DND-41 (cell line): ENCODE data around the gene USP54.
"Not testable (repeated sequence)": the region's sequence is repeated elsewhere in the genome, so short reads cannot be mapped to it uniquely, and the experiment has no call there.

Experiments used
- ATAC-seq: fragments of 200-7000 bp; cut with Tn5 transposase; 3 replicates; pipeline ENCODE4 v1.9.1; 2021; ENCODE audit warnings: low read depth; ENCODE audit not compliant: insufficient read depth
- DNase-seq: peaks from one replicate; pipeline ENCODE4 v3.0.0-alpha.2; 2020
- H2AFZ ChIP-seq: 2 replicates; pipeline ENCODE4 v1.6.0; 2012; ENCODE audit warnings: low read depth, low read length
- H3K27ac ChIP-seq: 2 replicates; pipeline ENCODE4 v1.5.1; 2012; ENCODE audit warnings: low read length, inconsistent platforms
- H3K27me3 ChIP-seq: fragments of 200-600 bp; sonication (generic); 2 replicates; pipeline ENCODE4 v1.6.0; 2012; ENCODE audit warnings: low read length, mild to moderate bottlenecking, inconsistent platforms; ENCODE audit not compliant: insufficient read depth, poor library complexity
- H3K36me3 ChIP-seq: 2 replicates; pipeline ENCODE4 v1.5.1; 2012; ENCODE audit warnings: low read length, inconsistent platforms; ENCODE audit not compliant: insufficient read depth
- H3K4me1 ChIP-seq: 2 replicates; pipeline ENCODE4 v1.5.1; 2012; ENCODE audit warnings: mild to moderate bottlenecking, low read length; ENCODE audit not compliant: insufficient read depth
- H3K4me2 ChIP-seq: 2 replicates; pipeline ENCODE4 v1.6.0; 2012; ENCODE audit warnings: mild to moderate bottlenecking, moderate library complexity, low read length, inconsistent platforms; ENCODE audit not compliant: insufficient read depth
- H3K4me3 ChIP-seq, 2 experiments: fragments of 200-600 bp in 1 of 2; shearing (Covaris generic) in 1 of 2; 2 replicates each; pipeline ENCODE4 v1.5.1; 2012 to 2016; ENCODE audit warnings: inconsistent platforms in 2 of 2, low read length in 2 of 2, mild to moderate bottlenecking in 2 of 2, low read depth in 1 of 2, moderate library complexity in 1 of 2
- H3K79me2 ChIP-seq: 2 replicates; pipeline ENCODE4 v1.6.0; 2012; ENCODE audit warnings: low read length, inconsistent platforms; ENCODE audit not compliant: insufficient read depth
- H3K9ac ChIP-seq: 2 replicates; pipeline ENCODE4 v1.6.0; 2012; ENCODE audit warnings: low read depth, mild to moderate bottlenecking, inconsistent platforms, low read length, moderate library complexity
- H3K9me3 ChIP-seq: 2 replicates; pipeline ENCODE4 v1.5.1; 2012; ENCODE audit warnings: low read length, moderate library complexity, mild to moderate bottlenecking, inconsistent platforms; ENCODE audit not compliant: insufficient read depth, severe bottlenecking
- H4K20me1 ChIP-seq: 2 replicates; pipeline ENCODE4 v1.6.0; 2012; ENCODE audit warnings: low read length; ENCODE audit not compliant: insufficient read depth
- EZH2 ChIP-seq: IDR thresholded peaks from 3 replicates; pipeline ENCODE4 v1.6.1; 2012; ENCODE audit warnings: borderline replicate concordance, low read depth, mild to moderate bottlenecking, moderate library complexity, low read length, inconsistent platforms; ENCODE audit not compliant: severe bottlenecking
- TF ChIP-seq, protein P1 (sequence below): IDR thresholded peaks from 2 replicates; pipeline ENCODE4 v1.5.1; 2012; ENCODE audit warnings: borderline replicate concordance, low read length, moderate library complexity, mild to moderate bottlenecking; ENCODE audit not compliant: poor library complexity, severe bottlenecking; ENCODE audit errors: extremely low read depth

The USP54 gene

DNA sequence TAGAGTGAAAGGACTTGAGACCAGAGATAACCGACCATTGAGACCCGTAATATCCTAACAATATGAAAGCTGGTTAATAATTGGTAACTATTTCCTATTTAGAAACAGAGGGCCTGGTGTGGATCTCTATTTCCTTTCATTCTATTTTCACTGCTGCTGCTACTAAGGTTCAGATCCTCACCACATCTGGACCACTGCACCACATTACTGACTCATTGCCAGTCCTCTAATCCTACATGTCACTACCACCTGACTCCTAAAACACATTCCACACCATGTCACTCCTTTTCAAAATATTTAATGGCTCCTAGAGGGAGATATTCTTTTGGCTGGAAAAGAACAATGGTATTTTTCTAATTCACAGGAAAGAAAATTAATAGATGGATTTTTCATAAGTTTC lies 6.4 kb downstream of the USP54 start:
- no peak overlapping the region for H3K4me3 ChIP-seq
- H3K27me3 ChIP-seq: no peaks in the 10 kb centered on the region
- no peaks in the 10 kb centered on the region for H4K20me1 ChIP-seq
- no peak overlapping the region for H3K9ac ChIP-seq
- peak; percentile 40; the same call in 1 of the 3 replicates for ATAC-seq
- no peaks in the 10 kb centered on the region for H3K36me3 ChIP-seq
- H3K4me2 ChIP-seq: no peak overlapping the region
- no peak for TF ChIP-seq EZH2
- TF ChIP-seq, protein P1, sequence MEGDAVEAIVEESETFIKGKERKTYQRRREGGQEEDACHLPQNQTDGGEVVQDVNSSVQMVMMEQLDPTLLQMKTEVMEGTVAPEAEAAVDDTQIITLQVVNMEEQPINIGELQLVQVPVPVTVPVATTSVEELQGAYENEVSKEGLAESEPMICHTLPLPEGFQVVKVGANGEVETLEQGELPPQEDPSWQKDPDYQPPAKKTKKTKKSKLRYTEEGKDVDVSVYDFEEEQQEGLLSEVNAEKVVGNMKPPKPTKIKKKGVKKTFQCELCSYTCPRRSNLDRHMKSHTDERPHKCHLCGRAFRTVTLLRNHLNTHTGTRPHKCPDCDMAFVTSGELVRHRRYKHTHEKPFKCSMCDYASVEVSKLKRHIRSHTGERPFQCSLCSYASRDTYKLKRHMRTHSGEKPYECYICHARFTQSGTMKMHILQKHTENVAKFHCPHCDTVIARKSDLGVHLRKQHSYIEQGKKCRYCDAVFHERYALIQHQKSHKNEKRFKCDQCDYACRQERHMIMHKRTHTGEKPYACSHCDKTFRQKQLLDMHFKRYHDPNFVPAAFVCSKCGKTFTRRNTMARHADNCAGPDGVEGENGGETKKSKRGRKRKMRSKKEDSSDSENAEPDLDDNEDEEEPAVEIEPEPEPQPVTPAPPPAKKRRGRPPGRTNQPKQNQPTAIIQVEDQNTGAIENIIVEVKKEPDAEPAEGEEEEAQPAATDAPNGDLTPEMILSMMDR: no peak
- H3K4me1 ChIP-seq: no peaks in the 10 kb centered on the region
- H3K79me2 ChIP-seq: no peaks in the 10 kb centered on the region
- H3K27ac ChIP-seq: no peak overlapping the region
- no peaks in the 10 kb centered on the region for H3K9me3 ChIP-seq
- no peak for DNase-seq
- H2AFZ ChIP-seq: no peak overlapping the region

DNA sequence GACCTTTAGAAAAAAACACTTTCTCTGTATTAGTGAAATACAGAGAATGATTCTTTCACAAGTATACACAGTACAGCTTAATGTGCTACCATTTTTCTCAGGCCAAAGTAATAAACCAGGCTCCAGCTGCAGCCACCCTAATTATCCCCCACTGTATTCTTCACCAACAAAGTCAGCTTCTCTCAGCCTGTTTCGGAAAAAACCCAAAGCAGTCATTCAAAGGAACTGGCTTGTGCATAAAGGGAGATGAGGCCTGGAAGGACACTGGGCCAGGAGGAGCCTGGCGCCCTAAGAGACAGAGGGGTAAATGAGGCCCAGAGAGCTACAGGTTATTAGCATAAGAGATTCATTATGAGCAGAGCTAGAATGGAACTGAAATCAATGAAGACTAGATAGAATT lies 9.2 kb downstream of the USP54 start:
- Histone ChIP-seq H3K79me2 (no peaks in the 10 kb centered on the region), H3K9me3 (no peaks in the 10 kb centered on the region), H3K27ac (no peak overlapping the region), H3K4me1 (no peaks in the 10 kb centered on the region), H3K9ac (no peak overlapping the region), H4K20me1 (no peaks in the 10 kb centered on the region), H2AFZ (no peak overlapping the region), H3K4me2 (no peak overlapping the region), H3K4me3 (no peak overlapping the region), H3K36me3 (no peaks in the 10 kb centered on the region), H3K27me3 (no peaks in the 10 kb centered on the region)
- DNase-seq (no peak), ATAC-seq (no peak)
- TF ChIP-seq, protein P1: no peak
- TF ChIP-seq EZH2: no peak

DNA sequence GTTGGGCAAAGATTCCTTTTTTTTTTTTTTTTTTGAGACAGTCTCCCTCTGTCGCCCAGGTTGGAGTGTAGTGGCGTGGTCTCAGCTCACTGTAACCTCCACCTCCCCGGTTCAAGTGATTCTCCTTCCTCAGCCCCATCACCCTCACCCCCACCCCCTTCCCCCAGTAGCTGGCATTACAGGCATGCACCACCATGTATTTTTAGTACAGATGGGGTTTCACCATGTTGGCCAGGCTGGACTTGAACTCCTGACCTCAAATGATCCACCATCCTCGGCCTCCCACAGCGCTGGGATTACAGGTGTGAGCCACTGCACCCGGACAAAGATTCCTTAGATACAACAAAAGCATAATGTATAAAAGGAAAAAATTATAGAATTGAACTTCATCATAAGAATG lies 12.2 kb downstream of the USP54 start:
- not testable (repeated sequence) for H2AFZ ChIP-seq, H3K79me2 ChIP-seq, H3K9ac ChIP-seq, H3K4me2 ChIP-seq, H3K27me3 ChIP-seq, H3K36me3 ChIP-seq, H4K20me1 ChIP-seq, H3K9me3 ChIP-seq, H3K27ac ChIP-seq, H3K4me1 ChIP-seq, H3K4me3 ChIP-seq, DNase-seq, ATAC-seq

DNA sequence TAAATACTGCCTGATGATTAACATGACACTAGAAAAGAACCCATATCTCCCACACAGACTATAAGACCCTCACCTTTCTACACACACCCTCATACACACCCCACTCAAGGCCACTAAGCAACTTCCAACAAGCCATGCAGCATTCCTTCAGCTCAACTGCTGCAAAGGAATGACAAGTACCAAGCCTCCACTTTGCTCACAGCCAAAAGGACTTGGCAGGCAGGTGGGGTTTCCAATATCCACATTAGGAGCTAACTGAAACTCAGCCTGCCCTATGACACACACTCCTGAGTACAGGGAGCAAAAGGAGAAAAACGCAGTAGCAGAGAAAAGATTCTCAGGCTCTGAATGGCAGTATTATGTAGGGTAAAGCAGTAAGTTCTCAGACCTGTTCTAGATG lies 13.4 kb downstream of the USP54 start:
- Histone ChIP-seq H3K27ac (no peak overlapping the region), H3K4me3 (no peak overlapping the region), H3K79me2 (no peaks in the 10 kb centered on the region), H3K4me2 (no peak overlapping the region), H3K36me3 (no peaks in the 10 kb centered on the region), H3K9ac (no peak overlapping the region), H3K4me1 (no peaks in the 10 kb centered on the region), H2AFZ (no peak overlapping the region), H3K9me3 (no peaks in the 10 kb centered on the region), H4K20me1 (no peaks in the 10 kb centered on the region), H3K27me3 (no peaks in the 10 kb centered on the region)
- DNase-seq (no peak), ATAC-seq (no peak)
- TF ChIP-seq, protein P1: no peak
- no peak for TF ChIP-seq EZH2
